Muscle of arm (tissue), 12 donors: ENCODE measurements around the gene USH1G. TPM values are rescaled to one million over a fixed set of nuclear protein-coding genes. Genes with fewer than 3 reads are reported as not detected.
"Not testable (repeated sequence)": the region's sequence is repeated elsewhere in the genome, so short reads cannot be mapped to it uniquely, and the experiment has no call there.

ENCODE experiments used
- DNase-seq: peaks from one replicate; pipeline ENCODE4 v3.0.0-alpha.2; 2013
- polyA plus RNA-seq, 12 donors: library from polyadenylated mRNA; unstranded; fragments of 120-200 nt; gene quantifications; one replicate each; pipeline ENCODE4 v1.2.1, GENCODE V29; 2013; ENCODE audit not compliant: insufficient read length in 12 of 12

USH1G gene
- polyA plus RNA-seq, 12 donors: 0.04 to 2.3 (median 0.54) TPM; not detected in 8

GRCh38 chr17:74935585-74936469 is 12.8 kb upstream of the USH1G start, which contains the start of gene OTOP3:
Gene OTOP3 (plus strand): TSS chr17:74935898. CDS start chr17:74935922, 24 bp downstream.
- no peak for DNase-seq

- no peak for DNase-seq
Measured at GRCh38 chr17:74935048-74935447, 12.0 kb upstream of the USH1G start.

- no peak for DNase-seq
Measured at GRCh38 chr17:74930535-74931036, 7.5 kb upstream of the USH1G start.

- no peak for DNase-seq
Measured at GRCh38 chr17:74928786-74929185, 5.7 kb upstream of the USH1G start.

- no peak for DNase-seq
Measured at GRCh38 chr17:74925242-74925641, 2.2 kb upstream of the USH1G start.

GRCh38 chr17:74924250-74924948 is 1.3 kb upstream of the USH1G start, which contains the start of gene OTOP2:
Gene OTOP2 (plus strand): TSS chr17:74924273. CDS start chr17:74924633, 360 bp downstream.
- no peak for DNase-seq

- peak; percentile 50 for DNase-seq
Measured at GRCh38 chr17:74923538-74924249, 639 bp upstream of the USH1G start.

- DNase-seq: no peak
Measured at GRCh38 chr17:74922172-74922571, 883 bp downstream of the USH1G start.

GRCh38 chr17:74921769-74922168 is 1.3 kb downstream of the USH1G start:
- DNase-seq: no peak

GRCh38 chr17:74921026-74921681 is 1.9 kb downstream of the USH1G start:
- DNase-seq: no peak

GRCh38 chr17:74920642-74921025 is 2.4 kb downstream of the USH1G start:
- no peak for DNase-seq

- DNase-seq: no peak
Measured at GRCh38 chr17:74920306-74920620, 2.8 kb downstream of the USH1G start.

GRCh38 chr17:74919440-74920305 is 3.4 kb downstream of the USH1G start:
- no peak for DNase-seq

GRCh38 chr17:74918906-74919305 is 4.1 kb downstream of the USH1G start:
- no peak for DNase-seq

GRCh38 chr17:74917430-74917829 is 5.6 kb downstream of the USH1G start:
- no peak for DNase-seq

GRCh38 chr17:74916851-74917199 is 6.2 kb downstream of the USH1G start:
- no peak for DNase-seq

- DNase-seq: no peak
Measured at GRCh38 chr17:74916136-74916850, 6.8 kb downstream of the USH1G start.

- DNase-seq: not testable (repeated sequence)
Measured at GRCh38 chr17:74911423-74911822, 11.6 kb downstream of the USH1G start.

GRCh38 chr17:74909097-74909496 is 14.0 kb downstream of the USH1G start:
- not testable (repeated sequence) for DNase-seq

- DNase-seq: no peak
Measured at GRCh38 chr17:74907012-74907411, 16.0 kb downstream of the USH1G start.
